Astrocyte of the cerebellum (primary cell): Measurements from ENCODE around the gene LAMB4.

Source experiments
- DNase-seq: peaks from one replicate; pipeline ENCODE4 v3.0.0-alpha.2; 2011; ENCODE audit warnings: low read depth
- H3K4me3 ChIP-seq: 2 replicates; pipeline ENCODE4 v1.5.1; 2011; ENCODE audit warnings: mild to moderate bottlenecking, low read depth, low read length, moderate library complexity
- CTCF ChIP-seq: IDR thresholded peaks from 2 replicates; pipeline ENCODE4 v1.5.1; 2012; ENCODE audit warnings: low read length, low read depth, moderate library complexity, mild to moderate bottlenecking; ENCODE audit errors: missing control alignments
- in situ Hi-C: cut with HindIII; loops from 2 replicates; pipeline ENCODE4 v1.10.0; 2017; ENCODE audit warnings: low sequenced_read_pairs

LAMB4 gene

DNA sequence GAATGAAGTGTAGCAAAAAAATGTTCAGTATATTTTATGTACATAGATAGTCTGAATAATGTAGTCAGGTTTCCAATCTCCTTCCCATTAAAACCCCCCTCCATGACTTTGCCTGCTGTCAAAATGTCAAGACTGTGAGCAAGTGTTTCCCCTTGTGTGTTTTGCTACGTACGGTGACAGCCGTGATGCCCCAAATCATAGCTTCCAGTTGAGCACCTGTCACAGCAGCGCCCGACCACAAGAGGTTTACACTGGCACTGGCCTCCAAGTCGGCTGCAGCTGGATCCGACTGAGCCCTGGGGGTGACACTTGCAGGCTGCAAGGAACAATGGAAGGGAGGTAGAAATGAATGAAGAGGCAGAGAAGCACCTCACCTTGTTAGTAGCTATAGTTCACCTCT lies 62.3 kb downstream of the LAMB4 start:
- no peak for DNase-seq
- no peak overlapping the region for H3K4me3 ChIP-seq
- in situ Hi-C loops, result no loop called here
- TF ChIP-seq CTCF, result no peak

DNA sequence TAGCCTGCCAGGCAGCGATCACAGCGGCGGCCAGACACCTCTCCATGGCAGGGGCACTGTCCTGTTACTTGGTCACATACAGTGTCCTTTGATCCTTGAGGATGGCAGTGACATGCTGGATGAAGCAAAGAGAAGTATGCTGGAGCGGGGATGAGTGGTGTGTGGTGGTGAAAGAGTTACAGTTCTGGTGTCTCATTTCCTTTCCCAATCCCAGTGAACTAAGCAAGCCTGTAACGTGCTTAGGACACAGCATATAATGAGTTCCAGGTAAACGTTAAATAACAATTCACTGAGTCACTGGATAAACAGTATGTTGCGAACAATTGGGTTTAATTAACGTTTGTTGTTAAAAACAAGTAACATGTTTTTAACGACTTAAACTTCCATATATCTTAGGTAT lies 63.7 kb downstream of the LAMB4 start:
- TF ChIP-seq CTCF, result no peak
- in situ Hi-C loops, result no loop called here
- H3K4me3 ChIP-seq, result no peak overlapping the region
- DNase-seq, result no peak

- in situ Hi-C loops, result no loop called here
- no peak for TF ChIP-seq CTCF
- H3K4me3 ChIP-seq, result no peak overlapping the region
- DNase-seq, result no peak
These were observed 66.6 kb downstream of the LAMB4 start for GRCh38 chr7:108063520-108063933.

GRCh38 chr7:108062250-108063014 lies 67.7 kb downstream of the LAMB4 start:
- in situ Hi-C loops, result no loop called here
- no peak for TF ChIP-seq CTCF
- DNase-seq, result no peak

GRCh38 chr7:108059526-108059925 lies 70.6 kb downstream of the LAMB4 start:
- H3K4me3 ChIP-seq, result no peak overlapping the region
- no peak for TF ChIP-seq CTCF
- no peak for DNase-seq
- in situ Hi-C loops, result no loop called here

More at GRCh38 chr7:108062250-108063014, 67.7 kb downstream of the LAMB4 start:
- H3K4me3 ChIP-seq, result no peak overlapping the region

DNA sequence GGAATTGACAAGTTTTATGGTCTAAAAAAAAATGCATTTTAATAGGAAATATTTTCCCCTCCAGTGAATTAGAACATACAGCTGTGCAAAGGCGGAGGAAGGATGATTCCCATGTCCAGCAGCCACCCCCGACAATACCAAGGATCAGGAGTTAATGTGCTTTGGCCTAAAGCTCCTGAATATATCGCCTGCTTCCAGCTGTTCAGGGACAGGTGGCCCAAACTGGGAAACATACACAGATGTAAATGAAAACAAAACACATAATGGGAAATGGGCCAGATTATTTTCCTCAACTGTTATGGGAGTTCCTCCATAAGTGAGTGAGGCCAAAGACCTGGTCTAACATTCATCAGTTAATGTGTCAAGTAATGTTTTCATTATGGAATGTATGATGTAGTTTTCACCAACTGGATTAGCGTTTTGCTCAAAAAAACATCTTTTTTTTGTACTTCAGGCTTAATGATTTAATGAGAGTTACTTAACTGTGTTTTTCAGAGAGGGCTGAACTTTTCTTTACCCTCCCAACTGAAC lies 72.1 kb downstream of the LAMB4 start:
- DNase-seq, result no peak
- in situ Hi-C loops, result no loop called here
- H3K4me3 ChIP-seq, result no peak overlapping the region
- TF ChIP-seq CTCF, result no peak
